HEK293 (cell line): ENCODE results near the gene TAF12.

Experiments
- CTCF ChIA-PET: fragments of 350-600 bp; formaldehyde crosslinking; extraction: SDS; loops from one replicate; lab custom pipeline; 2021; ENCODE audit warnings: antibody characterized with exemption; lab: Yijun Ruan, JAX
- POLR2A ChIA-PET: fragments of 300-600 bp; formaldehyde crosslinking; extraction: SDS; loops from one replicate; lab custom pipeline; 2020; ENCODE audit warnings: antibody characterized with exemption, inconsistent platforms; lab: Yijun Ruan, JAX
- H3K27ac ChIP-seq: fragments of 200-500 bp; sonication (Bioruptor generic); 2 replicates; pipeline ENCODE4 v1.5.1; 2014; ENCODE audit warnings: low read depth, low read length, control low read depth, inconsistent platforms; ENCODE audit errors: extremely low read depth
- H3K36me3 ChIP-seq, 2 experiments: fragments of 200-500 bp in 1 of 2; sonication (Bioruptor generic) in 1 of 2; 1 replicate in 1 of 2; 2 replicates in 1 of 2; pipeline ENCODE4 v1.5.1; 2014 to 2017; ENCODE audit warnings: inconsistent platforms in 2 of 2, low read length in 2 of 2; ENCODE audit not compliant: control insufficient read depth in 2 of 2, insufficient read depth in 1 of 2
- H3K4me1 ChIP-seq: fragments of 200-500 bp; sonication (Bioruptor generic); 2 replicates; pipeline ENCODE4 v1.5.1; 2014; ENCODE audit warnings: mild to moderate bottlenecking, low read length, inconsistent platforms; ENCODE audit not compliant: control insufficient read depth, insufficient read depth
- H3K4me3 ChIP-seq: 2 replicates; pipeline ENCODE4 v1.5.1; 2011; ENCODE audit warnings: low read depth, mild to moderate bottlenecking, control low read depth, low read length, moderate library complexity
- H3K9me3 ChIP-seq: fragments of 200-500 bp; sonication (Bioruptor generic); 2 replicates; pipeline ENCODE4 v1.5.1; 2014; ENCODE audit warnings: low read depth, low read length, inconsistent platforms; ENCODE audit not compliant: control insufficient read depth, insufficient read depth
- ATF2 ChIP-seq: fragments of 450-650 bp; formaldehyde crosslinking; IDR thresholded peaks from 2 replicates; pipeline ENCODE4 v1.5.1; 2016; ENCODE audit warnings: missing biosample characterization, missing genetic modification characterization, low read depth
- BCL11A ChIP-seq: fragments of 450-650 bp; formaldehyde crosslinking; IDR thresholded peaks from 2 replicates; pipeline ENCODE4 v1.5.1; 2016; ENCODE audit warnings: low read depth, missing biosample characterization, missing genetic modification characterization
- BCL11B ChIP-seq: fragments of 450-650 bp; formaldehyde crosslinking; IDR thresholded peaks from 2 replicates; pipeline ENCODE4 v1.5.1; 2016; ENCODE audit warnings: low read depth, missing biosample characterization, missing genetic modification characterization
- EGR2 ChIP-seq: fragments of 450-650 bp; formaldehyde crosslinking; IDR thresholded peaks from 2 replicates; pipeline ENCODE4 v1.5.1; 2016; ENCODE audit warnings: low read depth, missing biosample characterization, missing genetic modification characterization
- FEZF1 ChIP-seq: fragments of 450-650 bp; formaldehyde crosslinking; IDR thresholded peaks from 2 replicates; pipeline ENCODE4 v1.5.1; 2016; ENCODE audit warnings: missing biosample characterization, missing genetic modification characterization
- GFI1B ChIP-seq: fragments of 450-650 bp; formaldehyde crosslinking; IDR thresholded peaks from 2 replicates; pipeline ENCODE4 v1.5.1; 2016; ENCODE audit warnings: missing biosample characterization, missing genetic modification characterization
- GLIS1 ChIP-seq: fragments of 450-650 bp; formaldehyde crosslinking; IDR thresholded peaks from 2 replicates; pipeline ENCODE4 v1.5.1; 2016; ENCODE audit warnings: missing biosample characterization, missing genetic modification characterization
- IKZF3 ChIP-seq: fragments of 450-650 bp; IDR thresholded peaks from 2 replicates; pipeline ENCODE4 v1.5.0; 2018; ENCODE audit warnings: missing biosample characterization, mild to moderate bottlenecking, missing genetic modification characterization, moderate library complexity
- KLF8 ChIP-seq: fragments of 450-650 bp; formaldehyde crosslinking; IDR thresholded peaks from 2 replicates; pipeline ENCODE4 v1.5.1; 2016; ENCODE audit warnings: missing biosample characterization, missing genetic modification characterization
- KLF9 ChIP-seq: fragments of 450-650 bp; formaldehyde crosslinking; IDR thresholded peaks from 2 replicates; pipeline ENCODE4 v1.5.1; 2016; ENCODE audit warnings: missing biosample characterization, missing genetic modification characterization, low read depth
- WT1 ChIP-seq: fragments of 450-650 bp; formaldehyde crosslinking; IDR thresholded peaks from 2 replicates; pipeline ENCODE4 v1.5.1; 2016; ENCODE audit warnings: missing biosample characterization, missing genetic modification characterization
- YY1 ChIP-seq: fragments of 450-650 bp; formaldehyde crosslinking; IDR thresholded peaks from 2 replicates; pipeline ENCODE4 v1.5.1; 2018; ENCODE audit warnings: missing biosample characterization, missing genetic modification characterization
- ZBTB8A ChIP-seq: fragments of 450-650 bp; formaldehyde crosslinking; IDR thresholded peaks from 2 replicates; pipeline ENCODE4 v1.5.1; 2016; ENCODE audit warnings: missing biosample characterization, missing genetic modification characterization
- ZIC2 ChIP-seq: fragments of 450-650 bp; formaldehyde crosslinking; IDR thresholded peaks from 2 replicates; pipeline ENCODE4 v1.5.1; 2016; ENCODE audit warnings: missing biosample characterization, missing genetic modification characterization
- ZNF114 ChIP-seq: fragments of 450-650 bp; formaldehyde crosslinking; IDR thresholded peaks from 2 replicates; pipeline ENCODE4 v1.5.0; 2017; ENCODE audit warnings: missing biosample characterization, missing genetic modification characterization
- ZNF133 ChIP-seq: fragments of 450-650 bp; formaldehyde crosslinking; IDR thresholded peaks from 2 replicates; pipeline ENCODE4 v1.5.1; 2016; ENCODE audit warnings: missing biosample characterization, missing genetic modification characterization
- ZNF175 ChIP-seq: fragments of 450-650 bp; formaldehyde crosslinking; IDR thresholded peaks from 2 replicates; pipeline ENCODE4 v1.5.1; 2016; ENCODE audit warnings: missing biosample characterization, missing genetic modification characterization
- ZNF2 ChIP-seq: fragments of 450-650 bp; formaldehyde crosslinking; IDR thresholded peaks from 2 replicates; pipeline ENCODE4 v1.5.1; 2016; ENCODE audit warnings: missing biosample characterization, missing genetic modification characterization
- ZNF292 ChIP-seq: fragments of 450-650 bp; formaldehyde crosslinking; IDR thresholded peaks from 2 replicates; pipeline ENCODE4 v1.5.1; 2016; ENCODE audit warnings: low read depth, missing biosample characterization, missing genetic modification characterization, borderline replicate concordance
- ZNF341 ChIP-seq: fragments of 450-650 bp; formaldehyde crosslinking; IDR thresholded peaks from 2 replicates; pipeline ENCODE4; 2016; ENCODE audit warnings: low read depth, missing biosample characterization, missing genetic modification characterization
- ZNF549 ChIP-seq: fragments of 450-650 bp; IDR thresholded peaks from 2 replicates; pipeline ENCODE4 v1.5.1; 2018; ENCODE audit warnings: missing biosample characterization, missing genetic modification characterization, mild to moderate bottlenecking, inconsistent platforms, moderate library complexity
- ZNF596 ChIP-seq: fragments of 450-650 bp; IDR thresholded peaks from 2 replicates; pipeline ENCODE4 v1.5.0; 2018; ENCODE audit warnings: missing biosample characterization, mild to moderate bottlenecking, missing genetic modification characterization, moderate library complexity
- ZNF600 ChIP-seq: fragments of 450-650 bp; formaldehyde crosslinking; IDR thresholded peaks from 2 replicates; pipeline ENCODE4 v1.5.1; 2016; ENCODE audit warnings: missing biosample characterization, missing genetic modification characterization
- ZNF623 ChIP-seq: fragments of 450-650 bp; formaldehyde crosslinking; IDR thresholded peaks from 2 replicates; pipeline ENCODE4 v1.5.1; 2016; ENCODE audit warnings: missing biosample characterization, missing genetic modification characterization
- ZNF624 ChIP-seq: fragments of 450-650 bp; formaldehyde crosslinking; IDR thresholded peaks from 2 replicates; pipeline ENCODE4 v1.5.1; 2017; ENCODE audit warnings: missing biosample characterization, missing genetic modification characterization
- ZNF658 ChIP-seq: fragments of 450-650 bp; formaldehyde crosslinking; IDR thresholded peaks from 2 replicates; pipeline ENCODE4; 2016; ENCODE audit warnings: missing biosample characterization, missing genetic modification characterization
- ZNF776 ChIP-seq: fragments of 450-650 bp; formaldehyde crosslinking; IDR thresholded peaks from 2 replicates; pipeline ENCODE4 v1.5.0; 2017; ENCODE audit warnings: missing biosample characterization, missing genetic modification characterization, borderline replicate concordance
- ZNF843 ChIP-seq: fragments of 450-650 bp; formaldehyde crosslinking; IDR thresholded peaks from 2 replicates; pipeline ENCODE4 v1.5.1; 2016; ENCODE audit warnings: missing biosample characterization, missing genetic modification characterization
- ZSCAN30 ChIP-seq: fragments of 450-650 bp; IDR thresholded peaks from 2 replicates; pipeline ENCODE4 v1.5.1; 2018; ENCODE audit warnings: missing biosample characterization, mild to moderate bottlenecking, missing genetic modification characterization, moderate library complexity
- TF ChIP-seq, protein P1 (sequence below): fragments of 450-650 bp; formaldehyde crosslinking; IDR thresholded peaks from 2 replicates; pipeline ENCODE4 v1.5.1; 2016; ENCODE audit warnings: missing biosample characterization, missing genetic modification characterization

Gene TAF12

GRCh38 chr1:28578696-28579218 is 64.1 kb downstream of the TAF12 start:
- ChIA-PET POLR2A (interaction anchor here (0.7 to 3.3 kb wide), 7 partner anchors 9 to 900 kb away, joined by 3 to 30 read pairs (median 5); partner anchors contain the start of genes TAF12 and TRNAU1AP), CTCF (interaction anchor here (1.8 to 3.5 kb wide), 2 partner anchors 24 to 298 kb away, joined by 6 to 25 read pairs; no protein-coding TSS in a partner anchor)
- Histone ChIP-seq H3K36me3 (peaks cover 22 to 56% of the 10 kb centered on the region in 2 experiments), H3K4me1 (no peaks in the 10 kb centered on the region; the same call in 1 of the 2 replicates), H3K27ac (no peak overlapping the region), H3K9me3 (no peaks in the 10 kb centered on the region), H3K4me3 (no peak overlapping the region)
- TF ChIP-seq EGR2 (tag by site-specific recombination), result no peak
- TF ChIP-seq ZNF624 (tag by site-specific recombination), result no peak
- no peak for TF ChIP-seq ZNF658 (tag by site-specific recombination)
- TF ChIP-seq ZBTB8A, result no peak
- no peak for TF ChIP-seq ZNF623 (tag by site-specific recombination)

DNA sequence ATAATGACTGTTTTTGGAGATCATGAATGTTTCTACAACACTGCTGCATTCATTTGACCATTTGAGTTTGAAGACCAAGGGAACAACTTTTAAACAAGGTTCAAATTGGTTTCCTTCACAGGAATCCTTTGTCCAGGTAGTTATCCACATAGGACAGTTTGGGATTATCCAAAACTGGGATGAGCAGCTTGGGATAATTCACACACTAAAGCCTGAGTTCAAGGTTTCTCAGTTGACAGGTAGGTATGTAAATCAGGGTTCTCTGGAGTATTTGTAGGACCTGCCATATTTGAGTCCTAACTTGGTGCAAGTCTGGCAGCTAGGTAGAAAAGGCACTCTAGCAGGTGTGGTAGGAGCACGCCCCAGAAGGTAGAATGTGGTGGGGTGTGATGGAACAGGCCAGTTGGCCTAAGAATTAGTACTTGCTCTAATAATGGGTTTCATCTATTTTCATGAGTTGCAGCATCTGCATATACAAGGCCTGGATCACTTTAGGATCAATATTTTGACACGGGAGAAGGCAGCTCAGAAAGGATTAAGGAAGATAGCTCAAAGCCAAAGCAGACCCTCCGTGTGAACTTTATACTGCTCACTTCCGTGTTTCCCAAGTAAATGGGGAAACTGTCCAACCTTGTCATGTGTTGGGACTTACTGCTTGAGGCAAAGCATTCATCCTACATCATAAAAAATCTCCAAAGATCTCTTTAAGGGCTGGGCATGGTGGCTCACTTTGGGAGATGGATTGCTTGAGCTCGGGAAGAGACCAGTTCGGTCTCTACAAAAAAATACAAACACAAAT is 64.9 kb downstream of the TAF12 start:
- CTCF ChIA-PET, result interaction anchor here (0.6 kb wide), 1 partner anchor 109 kb away, joined by 3 read pairs; no protein-coding TSS in a partner anchor
- peaks cover 30 to 61% of the 10 kb centered on the region in 2 experiments for H3K36me3 ChIP-seq
- no peak overlapping the region for H3K4me3 ChIP-seq
- no peaks in the 10 kb centered on the region; the same call in 1 of the 2 replicates for H3K4me1 ChIP-seq
- H3K27ac ChIP-seq, result no peak overlapping the region
- no peaks in the 10 kb centered on the region for H3K9me3 ChIP-seq
- POLR2A ChIA-PET, result interaction anchor here (0.8 to 2.6 kb wide), 4 partner anchors 13 to 65 kb away, joined by 3 to 11 read pairs (median 4); partner anchors contain the start of genes TAF12 and TRNAU1AP
- TF ChIP-seq ATF2 (tag by site-specific recombination), result no peak
- 0 out of 2 replicates have a peak, but pooled peaks have one; percentile 23 for TF ChIP-seq KLF8 (tag by site-specific recombination)
- TF ChIP-seq ZNF175 (tag by site-specific recombination), result no peak
- 0 out of 2 replicates have a peak, but pooled peaks have one; percentile 19 for TF ChIP-seq ZNF2 (tag by site-specific recombination)
- peak; percentile 40 for TF ChIP-seq ZNF600
- TF ChIP-seq ZIC2, result no peak
- TF ChIP-seq BCL11A (tag by site-specific recombination), result no peak
- no peak for TF ChIP-seq BCL11B (tag by site-specific recombination)
- TF ChIP-seq IKZF3 (tag by site-specific recombination), result peak; percentile 37; the same call in 1 of the 2 replicates
- TF ChIP-seq ZBTB8A, result no peak
- TF ChIP-seq YY1, result no peak
- no peak for TF ChIP-seq WT1 (tag by site-specific recombination)
- no peak for TF ChIP-seq ZNF776 (tag by site-specific recombination)
- TF ChIP-seq, protein P1, sequence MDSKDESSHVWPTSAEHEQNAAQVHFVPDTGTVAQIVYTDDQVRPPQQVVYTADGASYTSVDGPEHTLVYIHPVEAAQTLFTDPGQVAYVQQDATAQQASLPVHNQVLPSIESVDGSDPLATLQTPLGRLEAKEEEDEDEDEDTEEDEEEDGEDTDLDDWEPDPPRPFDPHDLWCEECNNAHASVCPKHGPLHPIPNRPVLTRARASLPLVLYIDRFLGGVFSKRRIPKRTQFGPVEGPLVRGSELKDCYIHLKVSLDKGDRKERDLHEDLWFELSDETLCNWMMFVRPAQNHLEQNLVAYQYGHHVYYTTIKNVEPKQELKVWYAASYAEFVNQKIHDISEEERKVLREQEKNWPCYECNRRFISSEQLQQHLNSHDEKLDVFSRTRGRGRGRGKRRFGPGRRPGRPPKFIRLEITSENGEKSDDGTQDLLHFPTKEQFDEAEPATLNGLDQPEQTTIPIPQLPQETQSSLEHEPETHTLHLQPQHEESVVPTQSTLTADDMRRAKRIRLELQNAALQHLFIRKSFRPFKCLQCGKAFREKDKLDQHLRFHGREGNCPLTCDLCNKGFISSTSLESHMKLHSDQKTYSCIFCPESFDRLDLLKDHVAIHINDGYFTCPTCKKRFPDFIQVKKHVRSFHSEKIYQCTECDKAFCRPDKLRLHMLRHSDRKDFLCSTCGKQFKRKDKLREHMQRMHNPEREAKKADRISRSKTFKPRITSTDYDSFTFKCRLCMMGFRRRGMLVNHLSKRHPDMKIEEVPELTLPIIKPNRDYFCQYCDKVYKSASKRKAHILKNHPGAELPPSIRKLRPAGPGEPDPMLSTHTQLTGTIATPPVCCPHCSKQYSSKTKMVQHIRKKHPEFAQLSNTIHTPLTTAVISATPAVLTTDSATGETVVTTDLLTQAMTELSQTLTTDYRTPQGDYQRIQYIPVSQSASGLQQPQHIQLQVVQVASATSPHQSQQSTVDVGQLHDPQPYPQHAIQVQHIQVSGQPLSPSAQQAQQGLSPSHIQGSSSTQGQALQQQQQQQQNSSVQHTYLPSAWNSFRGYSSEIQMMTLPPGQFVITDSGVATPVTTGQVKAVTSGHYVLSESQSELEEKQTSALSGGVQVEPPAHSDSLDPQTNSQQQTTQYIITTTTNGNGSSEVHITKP (tag by site-specific recombination), result no peak
- no peak for TF ChIP-seq KLF9
- TF ChIP-seq ZNF596 (tag by site-specific recombination), result no peak
- TF ChIP-seq ZNF114 (tag by site-specific recombination), result no peak
- no peak for TF ChIP-seq GLIS1 (tag by site-specific recombination)
- TF ChIP-seq FEZF1 (tag by site-specific recombination), result no peak
- TF ChIP-seq ZSCAN30 (tag by site-specific recombination), result no peak
- TF ChIP-seq ZNF292 (tag by site-specific recombination), result no peak
- TF ChIP-seq ZNF341, result no peak
- TF ChIP-seq ZNF843 (tag by site-specific recombination), result no peak
- no peak for TF ChIP-seq ZNF549 (tag by site-specific recombination)
- no peak for TF ChIP-seq ZNF133
- TF ChIP-seq GFI1B (tag by site-specific recombination), result no peak
